Activated naive CD8-positive, alpha-beta T cell treated with anti-CD3 and anti-CD28 coated beads for 36 hours (primary cell): ENCODE results near the gene PLA2G4E. TPM values are rescaled to one million over a fixed set of nuclear protein-coding genes. Genes with fewer than 3 reads are reported as not detected.

Experiments
- DNase-seq: peaks from one replicate; pipeline ENCODE4 v3.0.0; 2021
- H3K27ac Mint-ChIP-seq: one replicate; pipeline ENCODE4 v1.8.0; 2022; ENCODE audit warnings: mild to moderate bottlenecking, moderate library complexity, mixed read lengths
- H3K27me3 Mint-ChIP-seq: one replicate; pipeline ENCODE4 v1.8.0; 2022; ENCODE audit warnings: mild to moderate bottlenecking, mixed read lengths
- H3K36me3 Mint-ChIP-seq: one replicate; pipeline ENCODE4 v1.8.0; 2021; ENCODE audit warnings: mild to moderate bottlenecking, mixed read lengths
- H3K4me1 Mint-ChIP-seq: one replicate; pipeline ENCODE4 v1.8.0; 2021; ENCODE audit warnings: mixed read lengths
- H3K4me3 Mint-ChIP-seq: one replicate; pipeline ENCODE4 v1.8.0; 2022; ENCODE audit warnings: mild to moderate bottlenecking, moderate library complexity, mixed read lengths
- H3K9me3 Mint-ChIP-seq: one replicate; pipeline ENCODE4 v1.8.0; 2022; ENCODE audit warnings: mixed read lengths
- total RNA-seq, 2 experiments: library from RNA; stranded (reverse); gene quantifications; one replicate each; pipeline ENCODE4 v1.2.3, GENCODE V29; 2021

The PLA2G4E gene
- total RNA-seq, 2 experiments from 2014 or later, result not detected

DNA sequence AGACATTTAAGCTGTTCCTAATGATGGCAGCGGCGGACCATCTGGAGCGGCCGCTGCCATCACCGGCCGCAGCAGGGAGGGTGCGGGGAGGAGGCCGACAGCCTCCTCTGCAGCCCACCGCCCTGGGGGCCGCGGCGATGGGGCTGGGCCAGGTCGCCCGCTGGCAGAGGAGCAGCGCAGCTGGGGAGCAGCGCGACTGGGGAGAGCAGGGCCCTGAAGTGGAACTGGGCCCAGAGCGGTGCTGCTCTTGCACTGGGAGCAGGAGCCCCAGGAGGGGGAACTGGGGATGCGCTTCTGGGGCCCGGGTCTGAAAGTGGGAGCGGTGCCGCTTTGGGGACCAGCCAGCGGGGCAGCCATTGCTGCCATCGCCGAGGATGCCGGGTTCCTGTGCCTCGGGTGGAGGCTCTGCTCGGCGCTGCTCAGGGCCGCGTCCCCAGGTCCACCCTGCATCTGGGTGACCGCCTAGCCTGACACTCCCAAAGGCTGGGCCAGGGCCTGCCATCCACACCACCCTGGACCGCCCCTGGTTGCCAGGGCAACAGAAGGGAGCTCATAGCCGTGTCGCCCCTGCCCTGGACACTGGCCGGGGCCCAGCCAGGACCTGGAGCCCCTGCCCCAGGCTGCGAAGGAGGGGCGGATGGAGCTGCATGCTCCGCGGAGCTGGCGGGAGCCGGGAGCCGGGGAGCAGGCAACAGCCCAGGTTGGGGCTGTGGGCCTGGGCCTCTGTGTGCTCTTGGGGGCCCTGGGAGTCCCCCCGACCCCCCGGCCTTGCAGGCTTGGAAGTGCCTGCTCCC lies 15.5 kb upstream of the PLA2G4E start:
- Mint-ChIP-seq H3K36me3 (no peaks in the 10 kb centered on the region), H3K27me3 (no peaks in the 10 kb centered on the region), H3K4me1 (peaks cover 5% of the 10 kb centered on the region), H3K27ac (no peak overlapping the region), H3K9me3 (peaks cover 1% of the 10 kb centered on the region), H3K4me3 (no peak overlapping the region)
- no peak for DNase-seq

DNA sequence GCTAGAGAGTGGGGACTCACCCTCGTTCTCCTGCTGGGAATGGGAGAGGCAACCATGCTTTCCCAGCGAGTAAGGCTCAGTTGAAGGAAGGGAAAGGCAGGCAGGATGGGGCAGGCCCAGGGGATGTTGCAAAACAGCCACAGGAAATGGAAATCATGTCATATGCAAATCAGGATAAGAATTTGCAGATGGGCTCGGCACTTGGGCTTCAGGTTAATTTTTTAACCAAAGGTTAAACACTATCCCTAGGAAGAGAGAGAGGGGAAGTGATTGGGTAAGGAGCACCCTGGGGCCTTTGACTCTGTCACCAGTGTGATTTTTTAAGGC lies 14.6 kb upstream of the PLA2G4E start:
- Mint-ChIP-seq H3K27ac (no peak overlapping the region), H3K36me3 (no peaks in the 10 kb centered on the region), H3K4me1 (peaks cover 5% of the 10 kb centered on the region), H3K4me3 (no peak overlapping the region), H3K9me3 (peaks cover 1% of the 10 kb centered on the region), H3K27me3 (no peaks in the 10 kb centered on the region)
- no peak for DNase-seq

DNA sequence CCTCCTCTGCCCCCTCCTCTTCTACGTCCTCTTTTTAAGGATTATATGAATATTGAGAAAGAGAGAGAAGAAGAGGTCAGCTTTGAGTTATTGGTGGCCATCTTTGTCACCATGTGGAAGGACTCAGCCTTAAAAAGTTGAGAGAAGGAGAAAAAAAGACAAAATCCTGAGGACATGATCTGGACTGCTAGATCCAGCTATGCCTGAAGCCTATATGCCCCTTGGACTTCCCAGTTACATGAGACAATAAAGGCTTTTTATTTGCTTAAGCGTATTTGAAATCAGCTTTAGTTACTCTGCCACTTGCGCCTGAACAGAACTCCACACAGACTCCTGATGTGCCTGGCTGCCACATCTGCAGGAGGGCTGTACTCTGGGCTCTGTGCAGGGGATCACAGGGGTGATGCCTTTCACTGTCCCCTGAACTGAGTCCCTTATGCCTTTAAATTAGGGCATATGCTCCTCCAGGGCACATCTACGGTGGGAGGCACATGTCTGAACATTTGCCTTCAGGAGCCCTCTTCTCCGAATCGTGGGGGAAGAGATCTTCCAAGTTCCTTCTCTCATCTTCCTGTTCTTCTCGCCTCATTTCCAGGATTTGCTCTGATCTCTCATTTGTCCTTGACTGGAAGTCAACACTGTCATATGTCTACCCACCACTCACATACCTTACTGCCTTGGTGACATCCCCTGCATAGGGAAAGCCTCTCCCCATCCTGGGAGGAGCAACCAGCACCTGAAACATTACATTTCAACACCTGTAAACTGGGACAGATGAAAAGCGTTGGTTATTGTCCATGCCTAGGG lies 14.0 kb upstream of the PLA2G4E start:
- H3K4me3 Mint-ChIP-seq, result no peak overlapping the region
- no peak overlapping the region for H3K27ac Mint-ChIP-seq
- H3K36me3 Mint-ChIP-seq, result no peaks in the 10 kb centered on the region

DNA sequence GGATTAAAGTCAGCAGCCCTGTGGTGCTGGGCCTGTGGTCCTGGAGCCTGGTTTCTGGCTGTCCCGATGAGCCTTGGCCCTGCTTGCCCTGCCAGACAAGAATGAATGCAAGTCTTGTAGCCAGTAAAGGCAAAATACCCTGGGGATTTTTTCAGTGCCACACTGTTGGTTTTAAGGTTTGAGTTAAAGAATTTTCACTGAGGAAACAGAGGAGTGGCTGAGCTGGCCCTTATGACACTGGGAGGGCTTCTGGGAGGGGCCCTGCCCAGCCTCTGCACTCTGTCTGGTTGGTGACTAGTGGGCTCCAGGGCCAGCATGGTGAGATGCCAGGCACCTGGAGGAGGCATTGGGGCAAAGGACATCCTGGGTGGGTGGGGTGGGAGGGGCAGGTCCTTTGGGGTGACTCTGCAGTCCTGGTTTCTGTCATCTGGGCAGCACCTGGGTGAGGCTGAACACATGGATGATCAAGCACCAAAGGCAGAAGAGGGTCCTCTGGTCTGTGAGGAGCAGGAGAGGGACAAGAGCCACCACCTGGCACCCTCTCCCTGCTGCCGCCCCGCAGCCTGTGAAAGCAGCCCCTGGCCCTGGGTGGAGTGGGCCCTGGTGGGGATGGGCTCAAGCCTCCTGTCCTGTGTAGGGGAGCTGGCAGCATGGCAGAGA lies 12.5 kb upstream of the PLA2G4E start:
- Mint-ChIP-seq H3K27ac (no peak overlapping the region), H3K4me3 (no peak overlapping the region), H3K4me1 (peaks cover 5% of the 10 kb centered on the region), H3K27me3 (no peaks in the 10 kb centered on the region), H3K36me3 (no peaks in the 10 kb centered on the region), H3K9me3 (peaks cover 1% of the 10 kb centered on the region)
- no peak for DNase-seq

More for the DNA sequence above, 14.0 kb upstream of the PLA2G4E start:
- peaks cover 1% of the 10 kb centered on the region for H3K9me3 Mint-ChIP-seq
- H3K27me3 Mint-ChIP-seq, result no peaks in the 10 kb centered on the region
- DNase-seq, result no peak
- H3K4me1 Mint-ChIP-seq, result peaks cover 5% of the 10 kb centered on the region

DNA sequence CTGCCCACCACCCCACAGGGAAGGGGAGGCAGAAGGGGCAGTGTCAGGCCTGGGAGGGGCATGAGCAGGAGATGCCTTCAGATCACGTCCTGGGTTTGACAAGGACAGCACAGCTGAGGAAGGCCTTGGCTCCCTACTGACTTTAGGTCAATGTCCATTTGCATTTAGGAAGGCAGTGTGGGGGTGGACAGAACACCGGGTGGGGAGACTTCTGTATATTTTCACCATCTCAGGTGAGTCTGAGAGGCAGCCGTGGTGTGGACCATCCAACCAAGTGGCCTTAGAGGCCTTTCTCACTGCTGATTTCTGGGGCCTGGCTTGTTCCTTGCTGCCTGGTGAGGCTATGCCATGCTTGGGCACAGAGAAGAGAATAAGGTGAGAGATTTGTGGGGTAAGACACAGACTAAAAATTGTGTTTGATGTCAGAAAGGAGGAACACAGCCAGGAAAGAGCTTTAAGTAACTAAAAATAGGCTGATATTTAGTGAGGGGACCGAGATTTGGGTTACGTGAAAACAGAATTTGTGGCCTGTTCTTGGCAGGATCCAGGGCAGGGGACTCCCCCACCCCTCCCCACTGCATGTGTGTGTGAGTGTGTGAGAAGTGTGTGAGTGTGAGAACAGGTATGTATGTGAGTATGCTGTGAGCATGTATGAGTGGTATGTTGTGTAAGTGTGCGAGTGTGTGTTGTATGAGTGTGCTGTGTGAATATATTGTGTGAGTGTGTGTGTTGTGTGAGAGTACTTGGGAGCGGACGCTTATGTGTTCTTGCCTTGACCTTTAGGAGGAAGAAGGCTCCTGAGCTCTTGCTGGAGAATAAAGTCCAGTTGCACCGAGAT lies 11.8 kb upstream of the PLA2G4E start:
- Mint-ChIP-seq H3K27ac (no peak overlapping the region), H3K4me1 (peaks cover 5% of the 10 kb centered on the region), H3K36me3 (no peaks in the 10 kb centered on the region), H3K27me3 (no peaks in the 10 kb centered on the region), H3K9me3 (peaks cover 1% of the 10 kb centered on the region), H3K4me3 (no peak overlapping the region)
- DNase-seq, result no peak

DNA sequence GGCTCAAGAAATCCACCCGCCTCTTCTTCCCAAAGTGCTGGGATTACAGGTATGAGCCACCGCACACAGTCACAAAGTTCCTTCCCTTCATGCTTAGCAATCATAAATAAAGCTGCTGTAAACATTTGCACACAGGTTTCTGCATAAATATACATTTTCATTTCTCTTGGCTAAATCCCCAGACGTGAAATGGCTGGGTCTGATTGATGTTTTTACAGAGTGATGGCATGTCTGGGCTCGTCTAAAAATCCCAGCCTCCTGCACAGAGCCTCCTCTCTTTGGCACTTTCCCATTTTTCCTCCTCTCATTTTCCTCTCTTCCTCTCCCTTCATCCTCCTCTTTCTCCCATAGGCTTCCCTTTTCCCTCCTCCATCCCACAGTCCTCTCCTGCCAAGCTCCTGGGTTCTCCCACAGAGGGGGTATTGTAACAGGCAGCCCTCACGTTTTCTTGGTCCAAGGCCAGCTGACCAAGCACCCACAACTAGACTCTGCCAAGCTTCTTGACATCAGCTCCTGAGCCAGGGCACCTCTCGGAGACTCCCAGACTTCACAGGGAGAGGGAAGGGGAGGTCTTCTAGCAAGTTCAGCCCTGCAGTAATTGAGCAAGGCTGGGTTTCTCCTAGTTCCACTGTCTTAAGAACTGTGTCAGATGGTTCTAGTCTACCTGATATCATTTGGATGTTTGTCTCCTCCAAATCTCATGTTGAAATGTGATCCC lies 10.5 kb upstream of the PLA2G4E start:
- no peak overlapping the region for H3K27ac Mint-ChIP-seq

DNA sequence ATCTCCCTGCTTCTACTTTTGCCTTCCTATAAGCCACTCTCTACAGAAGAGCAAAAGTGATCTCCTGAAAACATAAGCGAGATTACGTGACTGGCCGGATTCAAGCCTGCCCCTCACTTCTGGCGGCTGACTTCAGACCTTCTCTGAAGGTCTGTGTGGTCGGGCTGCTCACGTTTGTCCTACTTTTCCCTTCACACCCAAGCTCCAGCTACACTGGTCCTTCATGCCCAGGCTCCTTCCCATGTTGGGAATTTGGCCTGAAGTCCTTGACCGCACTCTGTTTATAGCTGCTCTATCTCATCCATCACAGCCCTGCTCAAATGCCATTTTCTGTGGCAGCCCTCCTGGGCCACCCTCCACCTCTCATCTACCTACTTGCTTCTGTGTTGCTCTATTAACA lies 6.7 kb upstream of the PLA2G4E start:
- DNase-seq, result no peak
- Mint-ChIP-seq H3K4me3 (no peak overlapping the region), H3K4me1 (no peaks in the 10 kb centered on the region)

More for the DNA sequence above, 10.5 kb upstream of the PLA2G4E start:
- Mint-ChIP-seq H3K36me3 (no peaks in the 10 kb centered on the region), H3K9me3 (peaks cover 1% of the 10 kb centered on the region), H3K4me1 (peaks cover 5% of the 10 kb centered on the region), H3K27me3 (peaks cover 6% of the 10 kb centered on the region), H3K4me3 (no peak overlapping the region)
- no peak for DNase-seq

DNA sequence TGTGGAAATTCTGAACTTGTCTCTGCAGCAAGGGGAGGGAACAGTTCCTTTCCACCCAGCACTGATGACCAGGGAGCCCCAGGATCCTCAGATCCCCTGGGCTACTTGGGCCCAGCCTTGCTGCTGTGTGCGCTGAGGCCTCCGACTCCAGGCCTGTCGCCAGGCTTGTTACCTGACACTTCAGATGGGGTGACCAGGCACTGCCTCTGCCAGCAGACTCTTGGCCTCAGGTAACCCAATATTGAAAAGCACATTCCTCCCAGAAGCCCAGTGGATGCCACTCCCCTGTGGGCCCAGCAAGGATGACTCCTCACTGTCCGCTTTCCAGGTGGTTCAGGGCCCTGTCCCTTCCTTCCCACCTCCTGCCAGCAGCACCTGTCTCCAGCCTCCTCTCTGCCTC lies 3.5 kb upstream of the PLA2G4E start:
- DNase-seq, result no peak
- no peak overlapping the region for H3K4me3 Mint-ChIP-seq
- H3K9me3 Mint-ChIP-seq, result no peaks in the 10 kb centered on the region
- no peaks in the 10 kb centered on the region for H3K36me3 Mint-ChIP-seq
- peaks cover 9% of the 10 kb centered on the region for H3K27me3 Mint-ChIP-seq
- no peaks in the 10 kb centered on the region for H3K4me1 Mint-ChIP-seq
- no peak overlapping the region for H3K27ac Mint-ChIP-seq

More for the DNA sequence above, 6.7 kb upstream of the PLA2G4E start:
- no peak overlapping the region for H3K27ac Mint-ChIP-seq
- peaks cover 1% of the 10 kb centered on the region for H3K9me3 Mint-ChIP-seq
- peaks cover 9% of the 10 kb centered on the region for H3K27me3 Mint-ChIP-seq
- no peaks in the 10 kb centered on the region for H3K36me3 Mint-ChIP-seq

DNA sequence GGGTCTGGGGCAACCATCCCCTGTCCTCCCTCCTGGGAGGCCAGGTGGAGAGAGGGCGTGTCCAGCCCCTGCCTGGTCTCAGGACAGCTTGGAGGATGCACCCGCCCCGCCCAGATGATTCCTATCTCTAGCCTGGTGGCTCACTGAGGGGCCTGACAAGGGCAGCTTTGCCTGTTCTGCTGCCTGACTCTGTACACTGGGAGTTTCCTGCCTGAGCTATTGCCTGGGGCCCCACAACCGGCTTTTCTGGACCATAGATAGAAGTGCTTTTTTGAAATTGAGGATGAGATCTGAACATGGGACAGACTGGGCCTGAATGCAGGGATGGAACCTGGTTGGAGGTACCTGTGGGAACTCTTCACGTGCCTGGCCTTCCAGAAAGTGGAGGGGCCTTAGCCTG lies 751 bp upstream of the PLA2G4E start:
- peaks cover 6% of the 10 kb centered on the region for H3K27me3 Mint-ChIP-seq
- no peak overlapping the region for H3K27ac Mint-ChIP-seq
- no peaks in the 10 kb centered on the region for H3K4me1 Mint-ChIP-seq
- H3K4me3 Mint-ChIP-seq, result no peak overlapping the region
- no peaks in the 10 kb centered on the region for H3K9me3 Mint-ChIP-seq
- no peak for DNase-seq
- no peaks in the 10 kb centered on the region for H3K36me3 Mint-ChIP-seq

DNA sequence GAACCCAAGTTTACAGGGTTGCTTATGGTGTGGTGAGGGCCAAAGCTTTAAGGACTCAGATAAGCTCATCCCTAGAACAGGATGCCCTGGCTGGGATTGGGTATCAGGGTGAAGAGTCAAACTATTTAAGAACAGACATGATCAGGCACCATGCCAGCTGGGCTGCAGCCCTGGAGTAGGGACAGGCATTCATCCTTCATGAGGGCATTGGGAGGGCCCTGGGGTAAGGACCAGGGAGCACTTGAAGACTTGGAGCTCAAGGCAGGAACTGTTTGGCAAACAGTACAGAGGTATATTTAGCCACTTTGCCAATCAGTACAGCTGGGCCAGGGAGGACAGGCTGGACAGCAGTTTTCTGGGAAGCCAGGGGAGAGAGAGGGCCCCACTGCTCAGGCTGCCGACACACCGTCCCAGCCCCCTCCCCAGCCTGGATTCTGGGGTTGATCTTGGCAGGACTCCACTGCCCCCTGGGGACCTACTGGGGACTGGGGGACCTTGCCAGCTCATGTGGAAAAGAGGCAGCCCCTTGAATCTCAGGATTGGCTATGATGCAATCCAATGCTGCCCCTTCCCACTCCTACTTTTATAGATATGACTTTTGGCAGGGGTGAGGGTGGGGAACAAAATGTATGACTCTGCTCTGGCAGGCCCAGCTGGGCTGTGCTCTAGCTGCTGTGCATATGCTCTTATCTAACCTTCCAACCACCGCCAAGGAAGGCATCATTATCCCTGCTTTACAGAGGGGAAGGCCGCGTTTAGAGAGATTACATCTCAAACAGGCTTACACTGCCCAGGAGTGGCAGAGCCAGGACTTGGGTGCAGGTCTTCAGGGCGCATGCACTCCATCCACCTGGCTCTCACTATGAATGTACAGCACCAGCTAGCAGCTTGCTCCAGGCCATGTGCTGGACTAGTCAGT lies 2.3 kb downstream of the PLA2G4E start:
- Mint-ChIP-seq H3K4me1 (no peaks in the 10 kb centered on the region), H3K27ac (no peak overlapping the region), H3K36me3 (no peaks in the 10 kb centered on the region), H3K27me3 (no peaks in the 10 kb centered on the region), H3K9me3 (no peaks in the 10 kb centered on the region), H3K4me3 (no peak overlapping the region)
- DNase-seq, result no peak

DNA sequence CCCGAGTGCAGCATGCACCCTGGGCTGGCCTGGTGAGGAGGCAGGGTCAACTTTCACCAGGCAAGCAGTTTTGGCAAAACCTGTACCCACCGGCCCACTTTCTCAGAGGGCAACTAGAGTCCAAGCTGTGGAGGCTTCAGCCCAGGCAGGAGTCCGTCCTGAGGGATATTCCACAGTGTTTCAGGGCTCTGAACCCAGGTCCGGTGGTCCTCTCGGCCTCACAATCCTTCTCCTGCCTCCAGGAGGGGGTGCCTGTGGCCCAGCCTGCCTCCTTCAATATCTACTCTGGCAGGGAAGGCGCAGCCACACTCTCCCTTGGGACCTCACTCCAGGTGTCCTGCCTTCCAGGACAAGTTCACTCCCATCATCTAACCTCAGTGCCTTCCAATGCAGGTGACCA lies 3.9 kb downstream of the PLA2G4E start:
- Mint-ChIP-seq H3K27ac (no peak overlapping the region), H3K9me3 (no peaks in the 10 kb centered on the region), H3K27me3 (no peaks in the 10 kb centered on the region), H3K4me3 (no peak overlapping the region), H3K4me1 (no peaks in the 10 kb centered on the region), H3K36me3 (no peaks in the 10 kb centered on the region)
- DNase-seq, result no peak

DNA sequence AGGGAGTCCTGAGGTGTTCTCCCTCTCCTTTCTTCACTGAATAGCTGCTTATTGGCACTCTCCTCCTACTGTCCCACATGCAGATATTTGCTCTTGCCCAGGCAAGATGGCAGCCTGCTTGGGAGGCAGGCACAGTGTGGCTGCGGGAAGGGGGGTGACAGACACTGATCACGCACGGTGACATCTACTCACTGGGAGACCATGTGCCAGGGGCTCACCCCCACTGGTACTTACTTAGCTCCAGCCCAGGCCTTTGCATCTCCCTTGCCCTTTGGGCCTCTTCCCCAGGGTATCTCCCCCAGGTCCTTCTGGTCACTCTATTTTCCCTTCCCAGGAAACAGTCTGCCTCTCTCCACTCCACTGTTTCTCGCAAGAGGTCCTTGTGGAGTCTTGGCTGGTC lies 6.4 kb downstream of the PLA2G4E start:
- H3K36me3 Mint-ChIP-seq, result no peaks in the 10 kb centered on the region
- no peak overlapping the region for H3K4me3 Mint-ChIP-seq
- H3K27ac Mint-ChIP-seq, result no peak overlapping the region
- H3K4me1 Mint-ChIP-seq, result peaks cover 17% of the 10 kb centered on the region
- no peaks in the 10 kb centered on the region for H3K9me3 Mint-ChIP-seq
- H3K27me3 Mint-ChIP-seq, result no peaks in the 10 kb centered on the region
- DNase-seq, result no peak

DNA sequence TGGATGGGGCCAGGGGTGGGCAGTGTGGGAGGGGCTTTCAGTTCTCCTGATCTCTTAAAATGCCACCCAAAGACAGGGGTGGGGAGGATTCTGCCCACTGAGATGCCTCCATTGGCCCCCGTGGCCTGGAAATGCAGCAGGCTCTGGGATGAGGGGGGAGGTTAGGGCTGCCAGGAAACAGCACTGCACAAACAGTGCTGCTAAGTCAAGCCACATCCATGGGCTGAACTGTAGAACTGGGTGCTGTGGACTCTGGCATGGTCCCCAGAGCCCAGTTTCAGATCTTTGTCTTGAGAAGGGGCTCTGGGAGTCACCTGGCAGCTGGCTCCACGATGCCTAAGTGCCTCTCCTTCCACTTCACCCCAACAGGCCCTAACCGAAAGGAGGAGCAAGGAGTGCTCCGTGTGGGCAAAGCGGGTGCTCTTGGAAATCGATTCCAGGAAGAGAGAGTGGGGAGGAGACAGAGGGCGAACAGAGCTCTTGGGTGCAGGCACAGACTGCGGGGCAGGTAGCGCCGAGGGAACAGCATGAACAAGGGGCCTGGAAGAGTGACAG lies 7.8 kb downstream of the PLA2G4E start:
- Mint-ChIP-seq H3K4me1 (peaks cover 17% of the 10 kb centered on the region), H3K9me3 (no peaks in the 10 kb centered on the region), H3K27ac (no peak overlapping the region), H3K27me3 (no peaks in the 10 kb centered on the region), H3K4me3 (no peak overlapping the region), H3K36me3 (no peaks in the 10 kb centered on the region)
- DNase-seq, result no peak
